GM12874 (cell line): ENCODE data around the gene FAM228B.

Source experiments
- TF ChIP-seq, protein P1 (sequence below): IDR thresholded peaks from 2 replicates; pipeline ENCODE4 v1.5.1; 2011; ENCODE audit warnings: low read depth, mild to moderate bottlenecking, control low read depth, low read length, moderate library complexity; ENCODE audit not compliant: insufficient read depth

The FAM228B gene

DNA sequence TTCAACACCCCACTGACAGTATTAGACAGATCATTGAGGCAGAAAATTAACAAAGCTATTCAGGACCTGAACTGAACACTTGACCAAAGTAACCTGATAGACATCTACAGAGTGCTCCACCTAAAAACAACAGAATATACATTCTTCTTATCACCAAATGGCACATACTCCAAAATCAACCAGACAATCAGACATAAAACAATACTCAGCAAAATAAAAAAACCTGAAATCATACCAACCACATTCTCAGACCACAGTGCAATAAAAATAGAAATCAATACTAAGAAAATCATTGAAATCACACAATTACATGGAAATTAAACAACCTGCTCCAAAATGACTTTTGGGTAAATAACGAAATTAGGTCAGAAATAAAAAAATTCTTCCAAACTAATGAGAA lies 15.9 kb upstream of the FAM228B start:
- TF ChIP-seq, protein P1, sequence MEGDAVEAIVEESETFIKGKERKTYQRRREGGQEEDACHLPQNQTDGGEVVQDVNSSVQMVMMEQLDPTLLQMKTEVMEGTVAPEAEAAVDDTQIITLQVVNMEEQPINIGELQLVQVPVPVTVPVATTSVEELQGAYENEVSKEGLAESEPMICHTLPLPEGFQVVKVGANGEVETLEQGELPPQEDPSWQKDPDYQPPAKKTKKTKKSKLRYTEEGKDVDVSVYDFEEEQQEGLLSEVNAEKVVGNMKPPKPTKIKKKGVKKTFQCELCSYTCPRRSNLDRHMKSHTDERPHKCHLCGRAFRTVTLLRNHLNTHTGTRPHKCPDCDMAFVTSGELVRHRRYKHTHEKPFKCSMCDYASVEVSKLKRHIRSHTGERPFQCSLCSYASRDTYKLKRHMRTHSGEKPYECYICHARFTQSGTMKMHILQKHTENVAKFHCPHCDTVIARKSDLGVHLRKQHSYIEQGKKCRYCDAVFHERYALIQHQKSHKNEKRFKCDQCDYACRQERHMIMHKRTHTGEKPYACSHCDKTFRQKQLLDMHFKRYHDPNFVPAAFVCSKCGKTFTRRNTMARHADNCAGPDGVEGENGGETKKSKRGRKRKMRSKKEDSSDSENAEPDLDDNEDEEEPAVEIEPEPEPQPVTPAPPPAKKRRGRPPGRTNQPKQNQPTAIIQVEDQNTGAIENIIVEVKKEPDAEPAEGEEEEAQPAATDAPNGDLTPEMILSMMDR: no peak

- TF ChIP-seq, protein P1: no peak
Observed at GRCh38 chr2:24110660-24111303, 12.5 kb upstream of the FAM228B start.

DNA sequence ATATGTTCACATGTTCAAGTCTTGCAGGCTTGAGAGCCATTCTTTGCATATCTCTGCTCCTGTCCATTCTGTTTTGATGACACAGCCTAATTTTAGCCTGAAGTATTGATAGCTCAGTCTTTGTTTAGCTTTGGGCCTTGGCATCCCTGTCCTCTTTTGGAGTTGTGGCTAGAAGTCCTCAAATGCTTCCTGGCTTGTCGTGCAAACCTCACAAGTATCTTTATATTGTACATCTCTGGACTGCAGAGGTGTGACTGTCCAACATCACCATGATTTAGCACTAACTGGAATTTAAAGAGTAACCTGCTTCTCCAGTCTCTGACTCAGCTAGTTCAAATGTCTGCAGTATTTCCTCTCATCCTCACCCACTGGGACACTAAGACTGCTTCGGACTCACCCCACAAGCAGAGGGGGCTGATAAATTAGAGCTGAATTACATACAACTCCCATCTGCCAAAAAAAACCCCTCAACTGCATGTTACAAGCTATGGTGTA lies 11.8 kb upstream of the FAM228B start:
- TF ChIP-seq, protein P1: no peak

GRCh38 chr2:24115057-24115456 lies 8.2 kb upstream of the FAM228B start:
- TF ChIP-seq, protein P1: no peak

- TF ChIP-seq, protein P1: no peak
Observed at GRCh38 chr2:24117902-24118301, 5.4 kb upstream of the FAM228B start.

DNA sequence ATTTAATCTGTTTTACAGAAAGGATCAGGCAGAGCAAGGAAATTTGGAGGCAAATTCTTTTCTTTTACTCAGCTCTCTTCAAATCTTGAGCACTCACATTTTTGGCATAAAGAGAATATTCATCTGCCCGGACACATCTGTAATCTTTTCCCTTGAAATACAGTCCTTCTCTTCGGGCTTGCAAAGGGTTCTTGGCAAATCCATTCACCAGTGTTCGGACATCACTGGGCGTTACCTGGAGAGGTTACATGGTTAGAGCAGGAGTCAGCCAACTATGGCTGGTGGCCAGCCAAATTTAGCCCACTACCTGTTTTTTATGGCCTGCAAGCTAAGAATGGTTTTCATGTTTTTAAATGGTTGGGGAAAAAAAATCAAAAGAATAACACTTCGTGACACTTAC lies 2.2 kb upstream of the FAM228B start:
- TF ChIP-seq, protein P1: no peak

DNA sequence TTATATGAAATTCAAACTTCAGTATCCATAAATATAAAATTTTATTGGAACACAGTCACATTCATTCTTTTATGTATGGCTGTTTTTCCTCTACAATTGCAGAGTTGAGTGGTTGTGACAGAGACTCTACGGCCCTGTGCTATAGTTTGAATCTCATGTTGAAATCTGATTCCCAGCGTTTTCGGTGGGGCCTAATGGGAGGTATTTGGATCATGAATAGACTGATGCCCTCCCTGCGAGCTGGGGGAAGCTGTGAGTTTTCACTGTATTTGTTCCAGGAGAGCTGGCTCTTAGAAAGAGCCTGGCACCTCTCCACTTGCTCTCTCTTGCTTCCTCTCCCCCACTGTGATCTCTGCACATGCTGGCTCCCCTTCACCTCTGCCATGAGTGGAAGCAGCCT lies 1.8 kb upstream of the FAM228B start:
- TF ChIP-seq, protein P1: no peak
